ENCODE measurements around the gene JAM3. TPM values are rescaled to one million over a fixed set of nuclear protein-coding genes. Genes with fewer than 3 reads are reported as not detected.

Gene JAM3
- total RNA-seq, 1 donor from 2014 or later: 113 TPM

DNA sequence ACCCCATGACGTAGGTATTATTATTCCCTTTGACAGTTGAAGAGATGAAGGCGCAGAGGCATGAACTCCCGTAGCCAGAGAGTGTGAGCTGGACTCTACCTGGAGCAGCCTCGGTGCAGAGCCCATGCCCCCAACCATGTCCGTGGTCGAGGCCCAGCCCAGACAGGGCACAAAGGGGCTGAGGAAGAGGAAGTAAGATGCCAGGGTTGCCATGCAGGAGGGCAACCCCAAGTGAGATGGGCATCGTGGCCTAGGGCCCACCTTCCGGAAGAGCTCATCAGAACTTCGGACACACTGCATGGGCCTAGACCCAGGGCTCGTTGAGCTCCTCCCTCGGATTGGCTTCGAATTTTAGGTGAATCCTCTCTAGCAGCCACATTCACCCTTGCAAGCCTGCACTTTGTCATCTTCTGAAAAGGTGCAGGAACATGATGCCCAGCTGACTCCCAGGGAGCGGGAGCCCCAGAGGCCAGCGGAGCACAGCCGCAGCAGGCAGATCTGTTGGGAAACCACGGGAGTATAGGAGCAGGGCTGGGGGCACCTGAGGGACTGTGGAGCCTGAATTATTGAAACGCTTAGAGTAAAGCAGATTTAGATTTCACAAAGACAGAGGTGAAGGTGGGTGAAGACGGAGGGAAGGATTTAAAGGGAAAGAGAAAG is 29.0 kb upstream of the JAM3 start:
- no peak for DNase-seq

DNA sequence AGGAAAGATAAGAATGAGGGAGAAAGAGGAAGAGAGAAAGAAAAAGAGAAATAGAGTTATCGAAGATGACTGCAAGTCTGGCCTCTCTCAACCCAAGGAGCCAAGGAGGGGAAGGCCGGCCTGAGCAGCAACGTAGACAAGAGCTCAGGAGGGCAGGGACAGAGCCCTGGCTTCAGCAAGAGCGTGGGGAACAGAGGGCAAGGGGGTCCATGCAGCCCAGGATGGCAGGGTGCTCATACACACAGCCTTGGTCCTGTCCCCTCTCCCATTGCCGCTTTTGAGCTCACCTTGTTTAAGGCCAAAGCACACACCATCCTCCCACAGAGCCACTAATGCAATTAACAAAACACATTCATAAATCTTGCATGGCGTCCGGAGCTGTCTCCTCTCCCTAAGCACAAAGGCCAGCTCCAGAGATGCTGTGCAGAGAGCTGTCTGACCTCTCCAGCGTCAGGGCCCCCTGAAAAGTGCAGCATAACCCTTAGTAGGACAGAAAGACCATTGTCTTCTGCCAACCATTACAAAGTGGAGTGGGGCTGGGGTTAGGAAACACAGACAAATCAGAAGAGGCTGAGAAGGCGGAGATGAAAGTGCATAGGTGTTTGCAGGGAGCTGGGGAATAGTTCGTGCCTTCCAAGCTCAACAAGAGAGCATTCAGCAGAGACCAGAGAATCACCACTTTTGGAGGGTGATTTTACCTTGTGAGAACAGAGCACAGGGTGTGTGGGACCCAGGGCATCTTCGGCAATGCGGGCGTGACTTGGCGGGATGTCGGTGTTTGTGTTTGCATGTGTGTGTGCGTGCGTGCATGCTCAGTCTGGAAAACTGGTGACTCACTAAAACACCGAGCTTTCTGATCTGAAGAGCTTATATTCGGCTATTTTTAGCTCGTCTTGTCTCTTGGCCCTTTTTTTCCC is 28.2 kb upstream of the JAM3 start:
- DNase-seq: peak; percentile 68

DNA sequence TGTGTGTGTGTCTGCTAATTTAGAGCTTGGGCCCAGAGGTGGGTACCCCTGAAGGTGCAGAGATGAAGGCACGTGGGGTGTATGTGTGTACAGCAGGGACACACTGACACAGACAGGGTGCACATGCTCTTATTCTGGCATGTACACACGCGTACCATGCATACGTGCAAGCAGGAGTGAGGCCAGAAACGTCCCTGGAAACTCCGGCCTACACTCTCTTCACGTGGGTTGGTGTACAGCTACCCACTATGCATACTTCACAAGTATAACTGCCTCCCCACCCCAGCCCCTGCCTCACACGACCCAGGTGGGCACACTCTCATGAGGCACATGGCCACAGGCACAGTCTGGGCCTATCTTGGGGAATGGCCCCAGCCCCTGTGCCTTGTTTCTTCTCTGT is 27.5 kb upstream of the JAM3 start:
- DNase-seq: no peak

DNA sequence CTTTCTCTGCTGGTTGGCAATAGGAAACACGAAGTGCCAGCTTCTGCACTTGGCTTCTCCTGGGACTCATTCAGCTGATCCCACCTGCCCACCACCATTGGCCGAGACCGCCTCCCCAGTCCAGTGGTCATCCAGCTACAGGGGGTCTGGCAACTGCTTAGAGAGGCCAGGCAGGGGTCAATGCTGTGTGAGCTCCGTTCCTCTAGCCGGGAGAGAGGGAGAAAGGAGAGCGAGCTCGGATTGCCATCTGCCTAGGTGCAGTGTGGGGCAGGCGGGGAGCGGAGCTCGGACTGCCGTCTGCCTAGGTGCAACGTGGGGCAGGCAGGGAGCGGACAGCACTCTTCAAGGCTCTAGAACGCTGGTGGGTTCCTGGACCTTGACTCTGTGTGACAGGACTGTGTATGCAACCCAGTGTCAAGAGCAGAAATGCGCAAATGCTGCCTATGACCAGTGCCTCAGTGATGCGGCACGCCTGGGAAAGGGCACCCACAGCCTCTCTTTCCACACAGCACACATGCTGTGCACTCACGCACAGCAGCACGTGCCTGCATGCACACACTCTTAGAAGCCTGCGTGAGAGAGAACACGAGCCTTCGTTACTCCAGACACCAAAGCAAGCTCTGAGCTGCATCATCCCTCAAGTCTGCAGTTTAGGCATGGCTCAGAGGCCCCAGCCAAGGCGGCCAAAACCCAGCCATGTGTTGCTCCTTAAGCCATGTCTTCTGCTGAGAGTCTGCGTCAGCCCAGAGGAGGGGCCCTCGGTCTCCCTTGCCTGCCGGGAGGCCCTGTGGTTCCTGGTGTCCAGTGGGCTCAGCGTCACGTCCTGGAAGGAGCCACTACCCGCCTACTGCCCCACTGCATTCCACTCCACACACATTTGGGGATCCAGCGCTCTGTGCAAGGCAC is 26.8 kb upstream of the JAM3 start:
- no peak for DNase-seq

DNA sequence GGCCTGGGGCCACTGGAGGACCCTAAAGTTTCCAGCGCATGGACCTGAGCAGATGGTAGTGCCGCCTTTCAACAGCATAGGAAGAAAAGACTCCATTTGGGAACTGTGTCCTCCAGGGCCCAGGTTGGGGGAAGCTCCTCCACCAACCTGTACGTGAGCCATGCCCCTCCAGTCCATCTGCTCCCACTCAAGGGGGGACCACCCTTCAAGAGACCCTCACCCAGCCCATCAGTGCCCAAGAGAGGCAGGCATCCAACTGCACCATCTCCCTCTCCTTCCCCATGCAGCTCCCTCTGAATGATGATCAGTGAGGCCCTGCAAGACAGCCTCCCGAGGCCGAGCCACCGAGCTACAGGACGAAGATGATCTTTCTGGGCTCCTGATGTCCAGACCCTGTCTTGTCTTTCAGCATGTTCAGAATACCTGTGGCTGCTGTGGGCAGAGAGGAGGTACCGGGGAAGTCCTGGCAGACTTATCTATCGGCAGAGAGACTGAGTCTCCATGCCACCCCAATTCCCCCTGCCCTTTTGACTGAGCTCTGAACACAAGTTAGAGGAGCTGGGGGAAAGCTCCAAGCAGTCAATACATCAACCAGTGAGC is 25.0 kb upstream of the JAM3 start:
- DNase-seq: no peak

DNA sequence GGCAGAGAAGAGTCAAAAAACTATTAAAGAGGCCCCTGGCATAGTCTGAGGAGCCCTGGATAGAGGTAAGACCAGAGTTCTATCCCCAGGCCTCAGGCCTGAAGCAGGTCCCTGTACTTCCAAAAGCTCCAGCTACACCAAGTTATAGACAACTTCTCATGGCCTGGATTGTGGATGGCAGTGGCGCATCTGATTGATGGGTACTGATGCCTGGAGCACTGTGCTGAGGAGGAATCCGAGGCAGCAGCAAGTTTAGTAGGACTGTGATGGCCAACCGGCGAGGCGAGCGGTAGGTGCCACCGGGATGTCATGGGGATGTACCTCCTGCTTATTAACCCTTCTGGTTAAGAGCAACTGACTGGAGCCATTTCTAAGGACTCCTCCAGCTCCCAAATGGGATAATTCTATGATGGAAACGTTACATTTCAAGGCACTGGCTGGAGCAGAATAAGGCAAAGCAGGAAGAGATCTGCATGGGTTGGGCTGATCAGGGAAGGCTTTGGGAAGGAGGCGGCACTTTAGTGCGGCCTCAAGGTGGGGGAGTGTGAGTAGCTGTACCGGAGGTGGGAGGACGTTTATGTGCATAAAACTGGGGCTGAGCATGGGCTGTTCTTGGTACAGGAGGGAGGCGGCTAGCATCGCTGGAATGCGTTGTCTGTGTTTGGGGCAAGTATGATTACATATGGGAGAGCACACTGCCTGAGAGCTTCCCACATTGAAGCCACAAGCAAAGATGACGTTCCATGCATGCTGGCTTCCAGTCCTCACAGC is 24.2 kb upstream of the JAM3 start:
- no peak for DNase-seq

DNA sequence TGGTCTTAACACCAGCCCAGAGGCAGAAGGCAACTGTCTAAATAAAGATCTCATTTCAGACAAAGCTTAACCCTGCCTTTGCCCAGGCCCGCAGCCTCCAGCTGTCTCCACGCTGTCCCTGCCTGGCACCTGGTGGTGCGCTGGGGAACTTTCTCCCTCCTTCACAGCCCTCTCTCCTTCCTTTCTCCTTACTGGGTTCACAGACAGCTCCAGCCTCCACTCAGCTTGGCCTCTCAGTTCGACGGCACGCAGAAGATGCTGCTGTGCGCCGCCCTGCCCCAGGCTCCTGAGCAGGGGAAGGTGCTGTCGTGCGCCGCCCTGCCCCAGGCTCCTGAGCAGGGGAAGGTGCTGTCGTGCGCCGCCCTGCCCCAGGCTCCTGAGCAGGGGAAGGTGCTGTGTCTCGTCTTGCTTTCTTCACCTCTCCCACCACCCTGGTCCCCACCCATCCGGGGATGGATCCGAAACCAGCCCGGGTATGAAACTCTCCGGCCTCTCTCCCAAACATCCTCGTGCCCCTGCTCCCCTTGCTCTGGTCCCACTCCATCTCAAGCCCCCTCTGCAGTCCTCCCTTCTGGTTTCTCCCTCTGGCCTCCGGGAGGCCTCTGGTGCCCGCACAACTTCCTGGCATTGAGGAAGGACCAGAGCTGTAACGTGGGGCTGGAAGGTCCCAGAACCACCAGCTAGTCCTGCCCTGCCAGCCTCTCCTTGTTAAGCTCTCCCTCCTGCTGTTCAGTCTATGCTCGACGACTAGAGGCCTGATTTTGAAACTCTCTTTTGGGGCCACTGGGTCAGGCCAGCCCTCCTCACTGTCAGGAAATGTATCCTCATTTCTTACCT is 22.9 kb upstream of the JAM3 start:
- DNase-seq: peak; percentile 85

DNA sequence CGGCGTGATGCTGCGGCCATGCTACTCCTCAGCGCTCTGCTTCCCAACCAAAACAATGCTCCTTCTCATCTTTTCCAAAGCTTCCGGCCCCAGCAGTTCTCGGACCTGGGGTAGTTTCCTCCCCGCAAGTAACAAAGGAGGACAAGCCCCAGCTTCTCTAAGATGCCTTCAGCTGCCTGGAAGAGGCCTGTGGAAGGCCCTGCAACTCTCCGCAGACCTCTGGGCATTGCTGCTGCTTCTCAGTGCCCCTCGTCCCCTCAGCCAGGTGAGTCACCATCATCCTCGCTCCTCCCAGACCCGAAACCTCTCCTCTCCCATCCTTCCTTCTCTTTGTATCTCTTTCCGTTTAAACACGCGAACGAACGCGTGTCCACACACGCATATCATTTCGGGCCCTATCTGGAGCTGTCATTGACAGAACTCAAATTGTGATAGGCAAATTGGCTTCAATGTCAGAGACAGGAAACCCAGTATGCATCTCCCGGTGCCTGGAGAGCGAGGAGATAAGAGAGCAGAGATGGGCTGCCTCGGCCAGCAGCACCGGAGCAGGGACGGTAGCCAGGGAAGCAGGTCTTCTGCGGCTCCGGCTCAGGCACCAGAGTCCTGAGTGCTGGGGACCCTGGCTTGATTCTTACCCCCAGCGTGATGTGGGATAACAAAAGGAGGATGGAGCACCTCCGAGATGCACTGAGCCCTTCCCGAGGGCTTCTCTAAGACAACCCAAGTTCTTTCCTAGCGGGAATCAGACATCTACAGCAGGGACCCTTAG is 22.0 kb upstream of the JAM3 start:
- no peak for DNase-seq

DNA sequence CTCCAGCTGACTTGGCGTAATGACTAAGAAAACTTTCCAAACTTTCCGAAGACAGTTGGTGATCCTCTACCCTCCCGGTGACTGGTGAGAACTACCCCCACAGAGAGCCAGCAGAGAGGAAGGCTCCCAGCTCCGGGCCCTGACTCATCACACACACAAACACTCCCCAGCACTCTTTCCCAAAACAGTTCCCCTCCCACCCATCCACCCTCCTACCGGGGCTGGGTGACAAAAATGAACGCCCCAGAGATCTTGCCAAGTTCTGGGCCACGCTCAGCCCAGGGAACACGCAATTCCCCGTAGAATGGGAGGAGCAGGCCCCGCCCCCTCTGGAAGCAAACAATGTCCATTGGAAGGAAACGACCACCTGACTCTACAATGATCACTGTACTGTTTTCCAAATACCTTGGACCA is 21.3 kb upstream of the JAM3 start:
- DNase-seq: no peak

DNA sequence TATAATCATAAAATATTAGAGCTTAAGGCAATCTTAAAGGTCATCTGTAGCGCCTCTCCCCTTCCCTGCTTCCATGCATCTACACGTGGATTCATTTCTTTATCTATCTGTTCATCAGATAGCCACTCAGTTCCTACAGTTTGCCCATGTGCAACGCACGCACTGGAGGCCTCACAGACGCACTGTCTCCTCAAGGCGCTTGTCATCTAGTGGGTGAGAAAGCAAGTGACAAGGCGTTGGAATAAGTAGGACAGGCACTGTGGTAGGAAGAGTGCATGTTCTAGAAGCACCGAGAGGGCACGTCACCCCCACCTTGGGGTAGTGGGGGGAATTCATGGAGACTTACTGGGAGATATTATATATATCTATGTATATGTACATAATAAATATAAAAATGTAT is 20.8 kb upstream of the JAM3 start:
- no peak for DNase-seq

DNA sequence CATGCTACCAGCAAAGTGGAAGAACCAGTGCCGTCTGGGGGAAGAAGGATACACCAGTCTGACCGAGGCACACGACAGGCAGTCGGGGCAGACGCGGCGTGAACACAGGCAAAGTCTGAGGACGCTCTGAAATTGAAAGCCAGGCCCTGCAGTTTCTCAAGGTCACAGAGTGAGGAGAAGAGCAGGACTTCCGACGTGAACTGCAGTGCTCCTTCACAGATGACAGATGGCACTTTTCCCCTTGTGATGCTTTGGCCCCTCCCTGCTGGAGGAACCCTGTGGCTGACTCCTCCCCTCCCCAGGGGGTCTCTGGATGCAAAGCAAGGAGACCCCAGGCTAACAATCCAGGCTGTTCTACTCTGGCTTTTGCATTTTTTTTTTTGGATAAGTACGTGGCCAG is 19.6 kb upstream of the JAM3 start:
- DNase-seq: no peak

DNA sequence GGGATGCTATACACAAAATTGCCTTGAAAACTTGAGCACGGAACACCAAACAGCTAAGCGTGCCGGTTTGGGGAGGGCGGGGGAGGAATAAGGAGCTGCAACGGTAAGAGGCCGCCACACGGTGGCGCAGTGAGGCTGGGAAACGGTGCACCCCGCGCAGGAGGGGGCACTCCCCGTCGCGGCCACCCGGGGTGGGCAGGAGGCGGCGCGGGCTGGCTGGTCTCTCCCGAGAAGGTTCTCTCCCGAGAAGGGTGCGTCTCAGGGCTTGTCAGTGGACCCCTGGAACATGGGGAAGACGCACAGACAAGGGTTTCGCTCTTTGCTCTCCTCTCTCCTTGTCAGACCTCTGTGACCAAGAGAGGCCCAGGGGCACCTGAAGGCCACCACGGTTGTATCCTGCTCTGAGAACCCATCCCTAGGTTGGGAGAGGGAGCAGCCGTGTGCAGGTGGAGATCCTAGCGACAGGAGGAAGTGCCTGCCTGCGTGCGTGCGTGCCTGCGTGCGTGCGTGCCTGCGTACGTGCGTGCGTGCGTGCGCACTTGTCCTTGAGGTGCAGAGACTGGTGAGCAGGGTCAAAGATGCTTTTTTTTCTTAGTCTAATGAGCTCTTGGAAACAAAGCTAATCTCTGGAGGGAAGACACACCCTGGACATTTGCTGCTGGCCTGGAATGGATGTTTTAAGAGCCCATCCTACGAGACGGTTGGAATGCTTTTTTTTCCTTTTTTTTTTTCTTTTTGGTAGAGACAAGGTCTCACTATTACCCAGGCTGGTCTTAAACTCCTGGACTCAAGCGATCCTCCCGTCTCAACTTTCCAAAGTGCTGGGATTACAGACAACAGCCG is 18.1 kb upstream of the JAM3 start:
- DNase-seq: peak; percentile 91

DNA sequence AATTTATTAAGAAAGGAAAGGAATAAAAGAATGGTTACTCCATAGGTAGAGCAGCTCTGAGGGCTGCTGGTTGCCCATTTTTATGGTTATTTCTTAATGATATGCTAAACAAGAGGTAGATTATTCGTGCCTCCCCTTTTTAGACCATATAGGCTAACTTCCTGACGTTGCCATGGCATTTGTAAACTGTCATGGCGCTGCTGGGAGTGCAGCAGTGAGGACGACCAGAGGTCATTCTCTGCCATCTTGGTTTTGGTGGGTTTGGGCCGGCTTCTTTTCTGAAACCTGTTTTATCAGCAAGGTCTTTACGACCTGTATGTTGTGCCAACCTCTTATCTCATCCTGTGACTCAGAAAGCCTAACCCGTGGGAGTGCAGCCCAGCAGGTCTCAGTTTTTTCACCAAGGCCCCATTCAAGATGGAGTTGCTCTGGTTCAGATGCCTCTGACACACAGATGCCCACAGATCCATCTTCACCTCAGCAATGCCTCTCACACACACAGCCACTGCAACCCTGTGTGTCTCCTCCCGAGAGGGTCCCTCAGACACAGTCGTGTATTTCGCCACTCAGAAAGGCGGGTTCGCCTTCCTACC is 16.4 kb upstream of the JAM3 start:
- DNase-seq: no peak

DNA sequence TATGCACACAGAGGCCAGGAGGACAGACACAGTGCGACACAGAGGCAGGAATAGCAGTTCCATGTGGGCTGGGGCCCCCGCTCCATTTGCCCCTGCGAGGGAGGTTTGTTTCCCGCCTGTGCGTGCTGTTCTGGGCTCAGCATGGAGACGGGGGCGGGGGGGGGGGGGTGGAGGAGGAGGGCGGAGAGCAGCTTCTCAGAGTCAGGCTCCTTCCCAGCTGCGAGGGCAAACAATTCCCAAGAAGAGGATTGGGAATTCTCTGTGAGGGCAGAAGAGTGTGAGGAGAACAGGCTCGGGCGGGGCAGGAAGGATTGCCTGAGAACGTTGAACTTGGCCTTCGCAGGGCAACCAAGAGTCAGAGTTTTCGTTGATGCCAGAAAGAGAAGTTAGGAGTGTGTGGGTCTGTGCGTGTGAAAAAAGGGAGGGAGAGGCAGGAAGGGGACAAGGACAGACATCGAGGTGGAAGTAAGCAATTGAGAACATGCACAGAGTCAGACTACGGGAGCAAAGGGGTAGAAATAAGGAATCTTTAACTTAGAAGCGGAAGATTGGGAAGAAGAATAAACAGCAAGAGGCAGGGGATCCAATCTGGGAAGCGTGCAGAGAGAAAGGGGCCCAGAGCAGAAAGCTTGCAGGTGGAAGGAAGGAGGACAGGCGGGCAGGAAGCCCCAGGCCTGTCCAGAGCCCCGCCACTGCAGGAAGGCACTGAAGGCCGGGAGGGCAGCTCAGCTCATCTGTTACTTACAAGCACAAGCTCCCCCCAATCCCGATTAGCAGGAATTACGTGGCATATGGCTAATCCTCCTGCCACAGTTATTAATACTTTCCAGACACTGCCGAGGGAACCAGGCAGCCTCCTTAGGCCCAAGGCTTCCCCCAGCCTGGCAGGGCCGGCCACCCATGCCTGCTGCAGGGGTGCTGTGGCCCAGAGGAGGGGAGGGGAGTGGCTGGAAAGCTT is 15.6 kb upstream of the JAM3 start:
- no peak for DNase-seq

DNA sequence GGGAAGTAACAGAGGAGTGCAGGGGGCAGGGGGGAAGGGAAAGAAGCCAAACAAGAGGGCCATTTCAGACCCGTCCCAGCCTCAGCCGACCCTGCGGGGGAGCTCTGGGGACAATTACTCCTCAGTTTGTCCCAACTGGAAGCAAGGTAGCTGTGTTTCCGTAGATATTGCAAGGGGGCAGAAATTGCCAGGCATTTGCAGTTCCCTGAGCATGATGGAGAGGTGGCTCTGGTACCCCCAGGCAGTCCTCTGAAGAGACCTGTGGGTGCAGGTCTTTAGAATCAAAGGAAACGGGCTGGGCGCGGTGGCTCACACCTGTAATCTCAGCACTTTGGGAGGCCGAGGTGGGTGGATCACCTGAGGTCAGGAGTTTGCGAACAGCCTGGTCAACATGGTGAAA is 13.8 kb upstream of the JAM3 start:
- no peak for DNase-seq

DNA sequence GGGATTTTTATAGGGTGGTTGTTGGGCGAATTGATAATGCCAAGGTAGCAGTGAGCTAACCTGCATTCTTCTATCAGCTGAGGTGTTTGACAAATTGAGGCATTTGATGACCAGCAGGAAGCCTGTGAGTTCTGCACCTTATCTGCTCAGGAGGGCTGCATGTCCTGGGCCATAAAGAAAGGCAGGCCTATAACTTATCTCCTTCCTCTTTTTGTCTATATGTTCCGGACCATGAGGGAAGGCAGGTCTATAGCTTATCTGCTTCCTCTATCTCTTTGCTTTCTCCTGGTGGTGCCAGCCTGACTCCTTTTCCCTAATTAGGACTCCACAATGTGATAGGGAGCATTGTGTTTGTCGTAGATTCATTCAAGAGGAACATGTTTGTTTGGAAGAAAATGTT is 8.6 kb upstream of the JAM3 start:
- DNase-seq: no peak

Data from tongue (tissue), 2 donors.